DOHH2 (cell line): ENCODE measurements around the gene SLC43A2.

ENCODE experiments used
- H3F3A ChIP-seq: fragments of 200-600 bp; sonication (generic), shearing (Covaris generic); 2 replicates; pipeline ENCODE4 v1.6.0; 2016; ENCODE audit warnings: antibody characterized with exemption, mild to moderate bottlenecking; ENCODE audit not compliant: control insufficient read depth, insufficient read depth
- H3K27ac ChIP-seq: fragments of 200-600 bp; sonication (generic); 2 replicates; pipeline ENCODE4 v1.5.1; 2014; ENCODE audit warnings: low read depth, mild to moderate bottlenecking, low read length, moderate library complexity
- H3K27me3 ChIP-seq: fragments of 200-600 bp; sonication (generic); 2 replicates; pipeline ENCODE4 v1.6.1; 2014; ENCODE audit warnings: mild to moderate bottlenecking, low read length, mixed read lengths; ENCODE audit not compliant: control insufficient read depth
- H3K36me3 ChIP-seq: fragments of 200-600 bp; sonication (generic); 2 replicates; pipeline ENCODE4 v1.6.1; 2014; ENCODE audit warnings: mild to moderate bottlenecking, low read length, moderate library complexity, mixed read lengths; ENCODE audit not compliant: control insufficient read depth
- H3K4me1 ChIP-seq: fragments of 200-600 bp; sonication (generic); 2 replicates; pipeline ENCODE4 v1.6.1; 2014; ENCODE audit warnings: mild to moderate bottlenecking, low read length, mixed read lengths; ENCODE audit not compliant: control insufficient read depth
- H3K4me2 ChIP-seq: fragments of 200-600 bp; sonication (generic); 2 replicates; pipeline ENCODE4 v1.6.0; 2014; ENCODE audit warnings: mild to moderate bottlenecking, low read length, moderate library complexity
- H3K4me3 ChIP-seq: fragments of 200-600 bp; sonication (generic); 2 replicates; pipeline ENCODE4 v1.5.1; 2014; ENCODE audit warnings: mild to moderate bottlenecking, low read length, mixed read lengths
- H3K79me2 ChIP-seq: fragments of 200-600 bp; sonication (generic); 2 replicates; pipeline ENCODE4 v1.6.1; 2014; ENCODE audit warnings: mild to moderate bottlenecking, low read length, mixed read lengths; ENCODE audit not compliant: control insufficient read depth
- H3K9me2 ChIP-seq: fragments of 200-600 bp; sonication (generic); replicated peaks from 2 replicates; pipeline ENCODE4 v1.6.1; 2014; ENCODE audit warnings: mild to moderate bottlenecking, low read length, mixed read lengths; ENCODE audit not compliant: control insufficient read depth
- H3K9me3 ChIP-seq: fragments of 200-600 bp; sonication (generic); 2 replicates; pipeline ENCODE4 v1.6.1; 2014; ENCODE audit warnings: antibody characterized with exemption, low read length, mixed read lengths; ENCODE audit not compliant: control insufficient read depth, insufficient read depth
- H4K20me1 ChIP-seq: fragments of 200-600 bp; sonication (generic); 2 replicates; pipeline ENCODE4 v1.6.0; 2014; ENCODE audit warnings: low read depth, mild to moderate bottlenecking, antibody characterized with exemption, low read length, moderate library complexity; ENCODE audit not compliant: control insufficient read depth, insufficient read depth
- EZH2phosphoT487 ChIP-seq: fragments of 200-600 bp; sonication (generic); IDR thresholded peaks from 2 replicates; pipeline ENCODE4 v1.6.1; 2017; ENCODE audit warnings: borderline replicate concordance, mild to moderate bottlenecking, antibody characterized with exemption, low read length, moderate library complexity, mixed read lengths
- TF ChIP-seq, protein P1 (sequence below): fragments of 200-600 bp; sonication (generic); IDR thresholded peaks from one replicate; pipeline ENCODE4 v1.5.1; 2014; ENCODE audit warnings: antibody characterized with exemption, mild to moderate bottlenecking, low read depth, low read length; ENCODE audit not compliant: poor library complexity, severe bottlenecking

Gene SLC43A2

DNA sequence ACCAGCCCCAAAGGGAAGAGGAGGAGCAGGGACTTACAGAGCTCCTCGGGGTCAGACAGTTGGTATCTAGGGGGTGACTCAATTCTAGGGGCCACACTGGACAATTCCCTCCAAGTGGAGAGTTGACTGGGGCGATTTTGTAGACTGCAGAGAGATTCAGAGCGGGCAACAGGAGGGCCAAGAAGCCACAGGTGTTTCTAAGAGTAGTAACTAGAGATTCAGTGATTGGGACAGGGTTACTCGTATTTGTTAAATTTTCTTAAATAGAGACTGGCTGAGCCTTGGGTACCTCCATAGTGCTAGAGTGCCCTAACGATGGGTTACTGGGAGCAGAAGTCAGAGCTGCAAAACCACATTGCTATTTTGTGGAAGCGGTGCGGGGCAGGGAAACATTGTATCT, 109.0 kb downstream of the SLC43A2 start:
- Histone ChIP-seq H3K36me3 (peaks cover 30% of the 10 kb centered on the region), H4K20me1 (no peaks in the 10 kb centered on the region), H3K27me3 (no peaks in the 10 kb centered on the region), H3K9me2 (no peaks in the 10 kb centered on the region), H3K27ac (no peak overlapping the region), H3K9me3 (no peaks in the 10 kb centered on the region), H3K4me1 (peaks cover 16% of the 10 kb centered on the region), H3K4me3 (no peak overlapping the region), H3K79me2 (peaks cover 35% of the 10 kb centered on the region), H3K4me2 (no peak overlapping the region), H3F3A (peaks cover 21% of the 10 kb centered on the region)
- no peak for TF ChIP-seq EZH2phosphoT487
- TF ChIP-seq, protein P1, sequence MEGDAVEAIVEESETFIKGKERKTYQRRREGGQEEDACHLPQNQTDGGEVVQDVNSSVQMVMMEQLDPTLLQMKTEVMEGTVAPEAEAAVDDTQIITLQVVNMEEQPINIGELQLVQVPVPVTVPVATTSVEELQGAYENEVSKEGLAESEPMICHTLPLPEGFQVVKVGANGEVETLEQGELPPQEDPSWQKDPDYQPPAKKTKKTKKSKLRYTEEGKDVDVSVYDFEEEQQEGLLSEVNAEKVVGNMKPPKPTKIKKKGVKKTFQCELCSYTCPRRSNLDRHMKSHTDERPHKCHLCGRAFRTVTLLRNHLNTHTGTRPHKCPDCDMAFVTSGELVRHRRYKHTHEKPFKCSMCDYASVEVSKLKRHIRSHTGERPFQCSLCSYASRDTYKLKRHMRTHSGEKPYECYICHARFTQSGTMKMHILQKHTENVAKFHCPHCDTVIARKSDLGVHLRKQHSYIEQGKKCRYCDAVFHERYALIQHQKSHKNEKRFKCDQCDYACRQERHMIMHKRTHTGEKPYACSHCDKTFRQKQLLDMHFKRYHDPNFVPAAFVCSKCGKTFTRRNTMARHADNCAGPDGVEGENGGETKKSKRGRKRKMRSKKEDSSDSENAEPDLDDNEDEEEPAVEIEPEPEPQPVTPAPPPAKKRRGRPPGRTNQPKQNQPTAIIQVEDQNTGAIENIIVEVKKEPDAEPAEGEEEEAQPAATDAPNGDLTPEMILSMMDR: no peak
